A549 (cell line): Measurements from ENCODE around the gene ARHGAP22. TPM values are rescaled to one million over a fixed set of nuclear protein-coding genes. Genes with fewer than 3 reads are reported as not detected.

Experiments
- ATAC-seq, 2 experiments: fragments of 200-7000 bp in 1 of 2; fragments of >200 bp in 1 of 2; cut with Nextera tagmentation in 1 of 2; cut with Tn5 transposase in 1 of 2; 3 replicates each; pipeline versions ENCODE4 v1.8.0 to v1.9.1; 2018 to 2020; ENCODE audit warnings: mild to moderate bottlenecking in 1 of 2, moderate library complexity in 1 of 2
- CTCF ChIA-PET: fragments of 300-600 bp; sonication (Branson Sonifier 250); formaldehyde crosslinking; extraction: SDS; loops from one replicate; lab custom pipeline; 2021; ENCODE audit warnings: antibody characterized with exemption, inconsistent platforms; lab: Yijun Ruan, JAX
- POLR2A ChIA-PET: fragments of 350-600 bp; formaldehyde crosslinking; extraction: SDS; loops from one replicate; lab custom pipeline; 2021; ENCODE audit warnings: antibody characterized with exemption, inconsistent platforms; lab: Yijun Ruan, JAX
- DNase-seq, 2 experiments: peaks; one replicate each; pipeline versions ENCODE4 v3.0.0 to v3.0.0-alpha.2; 2011 to 2016; ENCODE audit warnings: low read depth in 1 of 2, low spot score in 1 of 2
- FAIRE-seq: peaks from 2 replicates; lab custom pipeline; 2011; peaks lifted over from hg19 to GRCh38; lab: Jason Lieb, UNC
- H3K27ac ChIP-seq, 2 experiments: fragments of >200 bp; sonication (Bioruptor Twin); formaldehyde crosslinking; 3 replicates each; pipeline ENCODE4 v1.5.1; 2016 to 2017
- H3K4me1 ChIP-seq: fragments of >200 bp; sonication (Bioruptor Twin); formaldehyde crosslinking; 3 replicates; pipeline ENCODE4 v1.6.1; 2016
- H3K4me2 ChIP-seq: fragments of >200 bp; sonication (Bioruptor Twin); formaldehyde crosslinking; 3 replicates; pipeline ENCODE4 v1.6.1; 2016
- H3K4me3 ChIP-seq: fragments of >200 bp; sonication (Bioruptor Twin); formaldehyde crosslinking; 3 replicates; pipeline ENCODE4 v1.5.1; 2016
- H3K9me3 ChIP-seq: fragments of >200 bp; sonication (Bioruptor Twin); formaldehyde crosslinking; 3 replicates; pipeline ENCODE4 v1.6.1; 2016
- CEBPB ChIP-seq, 2 experiments: fragments of >200 bp in 1 of 2; sonication (Bioruptor Twin) in 1 of 2; formaldehyde crosslinking in 1 of 2; IDR thresholded peaks; 2 replicates each; pipeline ENCODE4 v1.6.1; 2012 to 2016
- EHF ChIP-seq: fragments of 250-450 bp; sonication (Bioruptor Pico); IDR thresholded peaks from 2 replicates; pipeline ENCODE4 v1.5.0; 2020; ENCODE audit warnings: mild to moderate bottlenecking
- EHMT2 ChIP-seq: fragments of 200-600 bp; sonication (generic); IDR thresholded peaks from 2 replicates; pipeline ENCODE4 v1.6.1; 2016; ENCODE audit warnings: antibody characterized with exemption, low read depth, mild to moderate bottlenecking, moderate library complexity
- ESRRA ChIP-seq: fragments of 150-350 bp; IDR thresholded peaks from 2 replicates; pipeline ENCODE4 v1.6.1; 2014; ENCODE audit warnings: mild to moderate bottlenecking, low read length, borderline replicate concordance
- FOXS1 ChIP-seq: fragments of 250-450 bp; sonication (Bioruptor Pico); IDR thresholded peaks from 2 replicates; pipeline ENCODE4 v1.5.0; 2020; ENCODE audit warnings: mild to moderate bottlenecking, moderate library complexity
- GATA3 ChIP-seq: IDR thresholded peaks from 2 replicates; pipeline ENCODE4 v1.6.1; 2012; ENCODE audit warnings: borderline replicate concordance
- HDAC2 ChIP-seq: fragments of 200-600 bp; sonication (generic); IDR thresholded peaks from 2 replicates; pipeline ENCODE4 v1.6.1; 2016
- HOXA7 ChIP-seq: fragments of 250-450 bp; sonication (Bioruptor Pico); IDR thresholded peaks from 2 replicates; pipeline ENCODE4 v1.5.0; 2020; ENCODE audit warnings: mild to moderate bottlenecking, moderate library complexity
- MAFK ChIP-seq: fragments of 450-650 bp; IDR thresholded peaks from 2 replicates; pipeline ENCODE4 v1.6.1; 2014; ENCODE audit not compliant: partially characterized antibody
- MAX ChIP-seq: IDR thresholded peaks from 2 replicates; pipeline ENCODE4 v1.6.1; 2012
- MAZ ChIP-seq: fragments of 150-350 bp; IDR thresholded peaks from 2 replicates; pipeline ENCODE4 v1.6.1; 2014; ENCODE audit warnings: antibody characterized with exemption, low read depth, low read length, borderline replicate concordance
- NR3C1 ChIP-seq: fragments of >200 bp; sonication (Bioruptor Twin); formaldehyde crosslinking; IDR thresholded peaks from 3 replicates; pipeline ENCODE4 v1.6.1; 2017
- PBX3 ChIP-seq: IDR thresholded peaks from 2 replicates; pipeline ENCODE4 v1.6.1; 2012
- POLR2A ChIP-seq: IDR thresholded peaks from 2 replicates; pipeline ENCODE4 v1.6.1; 2012; ENCODE audit warnings: mild to moderate bottlenecking, low read length
- SMC3 ChIP-seq: fragments of >200 bp; sonication (Bioruptor Twin); formaldehyde crosslinking; IDR thresholded peaks from 3 replicates; pipeline ENCODE4 v1.6.1; 2018; ENCODE audit warnings: inconsistent platforms
- SREBF2 ChIP-seq: fragments of 450-650 bp; IDR thresholded peaks from 2 replicates; pipeline ENCODE4 v1.6.1; 2014; ENCODE audit warnings: mild to moderate bottlenecking, moderate library complexity
- TP53 ChIP-seq: fragments of 250-450 bp; sonication (Bioruptor Pico); IDR thresholded peaks from 2 replicates; pipeline ENCODE4 v1.5.0; 2021; ENCODE audit warnings: mild to moderate bottlenecking, moderate library complexity
- WGBS: methylation state at CpG from one replicate; pipeline ENCODE4 v1.1.6; 2017; ENCODE audit errors: missing lambda C conversion rate; 5-methylcytosine and 5-hydroxymethylcytosine counted together
- polyA plus RNA-seq, 4 experiments: library from polyadenylated mRNA; depleted of rRNA in 3 of 4; stranded (reverse); fragments of >200 nt; fragmentation: RNase III in 1 of 4; extraction: RNeasy Plus Mini Kit Qiagen cat#74134 plus additional on column Dnase treatment in 1 of 4; gene quantifications; 2 replicates in 3 of 4; 3 replicates in 1 of 4; pipeline ENCODE4 v1.2.3, GENCODE V29; 2011 to 2017
- TF ChIP-seq, protein P1 (sequence below): fragments of >200 bp; sonication (Bioruptor Twin); formaldehyde crosslinking; IDR thresholded peaks from 3 replicates; pipeline ENCODE4 v1.6.1; 2016
- TF ChIP-seq, protein P2 (sequence below): fragments of 250-450 bp; sonication (Bioruptor Pico); IDR thresholded peaks from 2 replicates; pipeline ENCODE4 v1.5.0; 2020; ENCODE audit warnings: low read depth, mild to moderate bottlenecking, moderate library complexity
- TF ChIP-seq, protein P3 (sequence below): IDR thresholded peaks from 2 replicates; pipeline ENCODE4 v1.6.1; 2012; ENCODE audit warnings: low read depth, borderline replicate concordance
- TF ChIP-seq, protein P4 (sequence below): fragments of 150-350 bp; IDR thresholded peaks from 2 replicates; pipeline ENCODE4 v1.6.1; 2014; ENCODE audit warnings: low read depth, mild to moderate bottlenecking, low read length

ARHGAP22 gene
- polyA plus RNA-seq, 2 of the 4 experiments (the other 2 are of a cell fraction), result 1.9 to 3.2 TPM

DNA sequence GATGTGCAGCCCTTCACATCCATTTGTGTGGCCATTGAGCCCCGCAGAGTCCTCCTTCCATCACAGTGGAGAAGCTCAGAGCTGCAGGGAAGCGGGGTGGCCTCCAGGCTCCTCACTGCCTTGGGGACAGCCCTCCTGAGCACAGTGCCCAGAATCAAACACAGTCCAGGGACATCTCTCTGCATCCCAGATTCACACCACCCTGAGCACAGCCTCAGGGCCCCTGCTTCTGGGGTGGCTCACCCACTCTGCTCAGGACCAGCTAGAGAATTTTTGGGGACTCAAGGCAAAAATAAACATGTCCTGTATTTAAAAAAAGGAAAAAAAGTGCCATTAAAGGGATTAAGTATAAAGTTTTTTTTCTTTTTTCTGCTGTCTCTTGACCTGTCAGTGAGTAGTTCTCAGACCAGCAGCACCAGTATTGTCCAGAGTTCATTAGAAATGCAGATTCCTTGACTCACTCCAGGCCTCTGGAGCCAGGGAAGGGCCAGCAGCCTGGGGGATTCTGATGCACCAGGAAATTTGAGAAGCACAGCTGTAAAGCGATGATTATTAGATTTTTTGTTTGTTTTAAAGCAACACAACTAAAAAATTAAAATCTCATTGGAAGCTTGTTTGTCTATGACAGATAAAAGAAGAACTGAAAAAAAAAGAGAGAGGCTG lies 61.6 kb downstream of the ARHGAP22 start:
- DNase-seq (no peak), ATAC-seq (no peak), FAIRE-seq (no peak)
- CTCF ChIA-PET, result interaction anchor here (1.1 to 23.3 kb wide), 3 partner anchors 9 to 112 kb away, joined by 4 to 315 read pairs (median 7); no protein-coding TSS in a partner anchor
- no peaks in the 10 kb centered on the region for H3K4me1 ChIP-seq
- TF ChIP-seq, protein P1, sequence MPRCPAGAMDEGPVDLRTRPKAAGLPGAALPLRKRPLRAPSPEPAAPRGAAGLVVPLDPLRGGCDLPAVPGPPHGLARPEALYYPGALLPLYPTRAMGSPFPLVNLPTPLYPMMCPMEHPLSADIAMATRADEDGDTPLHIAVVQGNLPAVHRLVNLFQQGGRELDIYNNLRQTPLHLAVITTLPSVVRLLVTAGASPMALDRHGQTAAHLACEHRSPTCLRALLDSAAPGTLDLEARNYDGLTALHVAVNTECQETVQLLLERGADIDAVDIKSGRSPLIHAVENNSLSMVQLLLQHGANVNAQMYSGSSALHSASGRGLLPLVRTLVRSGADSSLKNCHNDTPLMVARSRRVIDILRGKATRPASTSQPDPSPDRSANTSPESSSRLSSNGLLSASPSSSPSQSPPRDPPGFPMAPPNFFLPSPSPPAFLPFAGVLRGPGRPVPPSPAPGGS, result no peak
- TF ChIP-seq PBX3 (no peak), POLR2A (no peak), HOXA7 (CRISPR knock-in tag) (no peak), EHF (CRISPR knock-in tag) (no peak), SREBF2 (no peak), HDAC2 (no peak), TP53 (CRISPR knock-in tag) (no peak), CEBPB (IDR thresholded peaks at IDR 0.05) (no peak)
- TF ChIP-seq, protein P2, sequence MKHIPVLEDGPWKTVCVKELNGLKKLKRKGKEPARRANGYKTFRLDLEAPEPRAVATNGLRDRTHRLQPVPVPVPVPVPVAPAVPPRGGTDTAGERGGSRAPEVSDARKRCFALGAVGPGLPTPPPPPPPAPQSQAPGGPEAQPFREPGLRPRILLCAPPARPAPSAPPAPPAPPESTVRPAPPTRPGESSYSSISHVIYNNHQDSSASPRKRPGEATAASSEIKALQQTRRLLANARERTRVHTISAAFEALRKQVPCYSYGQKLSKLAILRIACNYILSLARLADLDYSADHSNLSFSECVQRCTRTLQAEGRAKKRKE (CRISPR knock-in tag), result no peak
- H3K27ac ChIP-seq, result no peak overlapping the region
- 87% methylated on average over 3 of the region's 3 CpGs for WGBS
- no peak overlapping the region for H3K4me3 ChIP-seq
- POLR2A ChIA-PET, result no interaction called here
- H3K9me3 ChIP-seq, result no peaks in the 10 kb centered on the region
- H3K4me2 ChIP-seq, result no peak overlapping the region

DNA sequence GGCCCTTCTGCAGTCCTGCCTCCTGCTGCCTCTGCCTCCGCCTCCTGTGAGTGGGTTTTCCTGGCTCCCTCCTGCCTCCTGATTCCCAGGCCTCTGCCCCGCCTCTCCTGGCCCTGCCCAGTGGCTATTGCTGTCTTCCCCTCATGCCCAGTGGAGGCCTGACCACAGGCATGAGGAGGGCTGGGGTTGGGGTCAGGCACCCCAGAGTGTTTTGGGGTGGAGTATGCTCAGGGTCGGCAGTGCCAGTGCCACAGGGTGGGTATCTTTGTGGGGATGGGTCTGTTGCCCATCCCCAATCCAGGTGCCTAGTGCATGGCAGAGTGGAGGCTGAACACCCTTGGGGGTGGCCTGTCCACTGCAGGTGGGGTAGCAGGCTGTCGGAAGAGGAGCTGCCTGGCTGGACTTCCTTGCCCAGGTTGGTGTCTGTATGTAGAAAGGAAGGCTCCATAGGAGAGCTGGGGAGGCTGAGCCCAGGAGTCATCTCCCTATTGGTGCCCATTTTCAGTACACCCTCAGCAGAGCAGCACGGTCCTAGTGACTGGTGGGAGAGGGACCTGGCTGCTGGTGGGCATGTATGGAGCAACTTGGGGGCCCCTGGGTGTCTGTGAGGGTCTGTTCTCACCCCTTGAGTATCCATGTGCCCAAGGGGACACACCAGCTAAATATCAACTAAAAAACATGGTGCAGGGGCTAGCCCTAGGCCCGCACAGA lies 62.2 kb downstream of the ARHGAP22 start:
- H3K4me1 ChIP-seq, result no peaks in the 10 kb centered on the region
- 92% methylated on average over 6 of the region's 6 CpGs for WGBS
- no peak for DNase-seq
- no peak for FAIRE-seq
- ChIA-PET POLR2A (no interaction called here), CTCF (interaction anchor here (2.2 to 23.3 kb wide), 2 partner anchors 10 to 112 kb away, joined by 7 to 315 read pairs; no protein-coding TSS in a partner anchor)
- TF ChIP-seq MAZ (no peak), EHF (CRISPR knock-in tag) (no peak), EHMT2 (no peak), GATA3 (no peak), ESRRA (no peak), MAX (no peak)
- no peak overlapping the region for H3K4me3 ChIP-seq
- H3K27ac ChIP-seq, result no peak overlapping the region
- H3K9me3 ChIP-seq, result no peaks in the 10 kb centered on the region
- ATAC-seq, result no peak
- no peak overlapping the region for H3K4me2 ChIP-seq

DNA sequence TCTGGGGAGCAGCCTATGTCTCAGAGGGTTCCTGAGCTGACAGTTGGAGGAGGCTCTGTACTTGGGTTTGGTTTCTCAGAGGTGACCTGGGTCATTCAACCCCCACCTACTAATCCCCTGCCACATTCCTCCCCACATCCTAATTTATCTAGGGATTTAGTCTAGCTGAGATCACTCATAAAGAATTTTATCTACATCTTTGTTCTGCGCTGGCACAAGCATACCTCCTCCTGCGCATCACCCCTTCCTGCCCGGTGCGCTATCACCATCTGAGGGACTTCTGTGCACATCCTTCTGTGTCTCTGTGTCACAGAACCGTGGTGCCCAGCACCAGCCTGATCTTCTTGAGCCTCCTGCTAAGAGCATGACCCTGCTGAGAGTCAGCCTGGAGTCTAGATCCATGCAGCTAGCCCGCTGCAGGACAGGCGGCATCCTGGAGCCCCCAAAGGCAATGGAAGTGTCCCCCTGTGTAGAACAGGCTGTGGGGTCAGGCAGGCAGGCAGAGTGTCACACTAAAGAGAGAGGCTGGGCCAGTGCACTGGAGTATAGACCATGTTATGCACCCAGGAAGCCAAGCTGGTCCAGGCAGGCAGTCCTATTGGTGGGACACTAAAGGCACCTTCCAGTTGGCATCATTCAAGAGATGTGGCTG lies 63.6 kb downstream of the ARHGAP22 start:
- no peak overlapping the region for H3K27ac ChIP-seq
- no peak for ATAC-seq

More for the DNA sequence above, 63.6 kb downstream of the ARHGAP22 start:
- TF ChIP-seq MAFK (no peak), HDAC2 (no peak), SMC3 (no peak), FOXS1 (CRISPR knock-in tag) (no peak), NR3C1 (no peak), ESRRA (no peak), MAX (no peak)
- TF ChIP-seq, protein P3, sequence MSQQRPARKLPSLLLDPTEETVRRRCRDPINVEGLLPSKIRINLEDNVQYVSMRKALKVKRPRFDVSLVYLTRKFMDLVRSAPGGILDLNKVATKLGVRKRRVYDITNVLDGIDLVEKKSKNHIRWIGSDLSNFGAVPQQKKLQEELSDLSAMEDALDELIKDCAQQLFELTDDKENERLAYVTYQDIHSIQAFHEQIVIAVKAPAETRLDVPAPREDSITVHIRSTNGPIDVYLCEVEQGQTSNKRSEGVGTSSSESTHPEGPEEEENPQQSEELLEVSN, result no peak
- TF ChIP-seq, protein P4, sequence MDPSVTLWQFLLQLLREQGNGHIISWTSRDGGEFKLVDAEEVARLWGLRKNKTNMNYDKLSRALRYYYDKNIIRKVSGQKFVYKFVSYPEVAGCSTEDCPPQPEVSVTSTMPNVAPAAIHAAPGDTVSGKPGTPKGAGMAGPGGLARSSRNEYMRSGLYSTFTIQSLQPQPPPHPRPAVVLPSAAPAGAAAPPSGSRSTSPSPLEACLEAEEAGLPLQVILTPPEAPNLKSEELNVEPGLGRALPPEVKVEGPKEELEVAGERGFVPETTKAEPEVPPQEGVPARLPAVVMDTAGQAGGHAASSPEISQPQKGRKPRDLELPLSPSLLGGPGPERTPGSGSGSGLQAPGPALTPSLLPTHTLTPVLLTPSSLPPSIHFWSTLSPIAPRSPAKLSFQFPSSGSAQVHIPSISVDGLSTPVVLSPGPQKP, result no peak
- CTCF ChIA-PET, result interaction anchor here (1.2 to 23.3 kb wide), 5 partner anchors 12 to 114 kb away, joined by 3 to 315 read pairs (median 4); no protein-coding TSS in a partner anchor
- no peak overlapping the region for H3K4me2 ChIP-seq
- FAIRE-seq (no peak), DNase-seq (no peak)
- 75% methylated on average over 5 of the region's 7 CpGs for WGBS
- no peaks in the 10 kb centered on the region for H3K4me1 ChIP-seq
- POLR2A ChIA-PET, result no interaction called here
- H3K4me3 ChIP-seq, result no peak overlapping the region
- H3K9me3 ChIP-seq, result no peaks in the 10 kb centered on the region
